Upper lobe of left lung (tissue), 4 donors: ENCODE results near the gene PRAMEF12.

ENCODE experiments used
- CTCF ChIP-seq, 6 experiments: fragments of 450-650 bp in 4 of 6; fragments of 200-600 bp in 2 of 6; sonication (generic) in 2 of 6; IDR thresholded peaks; one replicate each; pipeline ENCODE4 v1.5.1; 2016 to 2019; ENCODE audit warnings: antibody characterized with exemption in 6 of 6
- EP300 ChIP-seq, 4 donors: sonication (generic); formaldehyde crosslinking; IDR thresholded peaks; one replicate each; pipeline ENCODE4 v1.5.1; 2017; ENCODE audit warnings: antibody characterized with exemption in 4 of 4, control low read depth in 2 of 4
- POLR2A ChIP-seq, 4 donors: fragments of 450-650 bp; IDR thresholded peaks; one replicate each; pipeline ENCODE4 v1.5.1; 2016 to 2017; ENCODE audit warnings: antibody characterized with exemption in 4 of 4, mild to moderate bottlenecking in 2 of 4
- POLR2AphosphoS5 ChIP-seq, 2 donors: sonication (generic); formaldehyde crosslinking; IDR thresholded peaks; one replicate each; pipeline ENCODE4 v1.5.1; 2017; ENCODE audit warnings: antibody characterized with exemption in 2 of 2

GRCh38 chr1:12730156-12730555 lies 43.4 kb upstream of the PRAMEF12 start:
- TF ChIP-seq CTCF (IDR thresholded peaks at IDR 0.05) = no peak
- TF ChIP-seq POLR2A (IDR thresholded peaks at IDR 0.05) = no peak
- TF ChIP-seq POLR2AphosphoS5 (IDR thresholded peaks at IDR 0.05) = no peak
- no peak for TF ChIP-seq EP300 (IDR thresholded peaks at IDR 0.05)
